HPDE6-E6E7 (cell line): ENCODE results near the gene TRIM4.
"Not testable (repeated sequence)": the region's sequence is repeated elsewhere in the genome, so short reads cannot be mapped to it uniquely, and the experiment has no call there.

ENCODE experiments used
- DNase-seq: peaks from one replicate; pipeline ENCODE4 v3.0.0; 2011; ENCODE audit warnings: missing footprints; ENCODE audit errors: extremely low spot score

Gene TRIM4

GRCh38 chr7:99918959-99919813, at the start of gene TRIM4:
TRIM4 (minus strand) TSS chr7:99919530; CDS start chr7:99919401, 129 bp downstream.
- DNase-seq: peak; percentile 80

GRCh38 chr7:99958564-99959227, 39.4 kb upstream of the TRIM4 start:
- no peak for DNase-seq

GRCh38 chr7:99955247-99955646, 35.9 kb upstream of the TRIM4 start:
- DNase-seq: peak; percentile 60

- not testable (repeated sequence) for DNase-seq
Measured at GRCh38 chr7:99954643-99955042, 35.3 kb upstream of the TRIM4 start.

- no peak for DNase-seq
Measured at GRCh38 chr7:99953649-99954048, 34.3 kb upstream of the TRIM4 start.

GRCh38 chr7:99952649-99953048, 33.3 kb upstream of the TRIM4 start:
- not testable (repeated sequence) for DNase-seq

- DNase-seq: not testable (repeated sequence)
Measured at GRCh38 chr7:99950819-99951218, 31.5 kb upstream of the TRIM4 start.

- no peak for DNase-seq
Measured at GRCh38 chr7:99949645-99950228, 30.4 kb upstream of the TRIM4 start.

- no peak for DNase-seq
Measured at GRCh38 chr7:99947608-99948007, 28.3 kb upstream of the TRIM4 start.

- DNase-seq: no peak
Measured at GRCh38 chr7:99944497-99945070, 25.3 kb upstream of the TRIM4 start.

- DNase-seq: no peak
Measured at GRCh38 chr7:99943641-99944496, 24.5 kb upstream of the TRIM4 start.

GRCh38 chr7:99938296-99938695, 19.0 kb upstream of the TRIM4 start:
- DNase-seq: no peak

GRCh38 chr7:99935009-99935408, 15.7 kb upstream of the TRIM4 start:
- DNase-seq: not testable (repeated sequence)

- DNase-seq: no peak
Measured at GRCh38 chr7:99930376-99930775, 11.0 kb upstream of the TRIM4 start.

GRCh38 chr7:99929730-99930053, 10.4 kb upstream of the TRIM4 start:
- DNase-seq: no peak

GRCh38 chr7:99928994-99929729, 9.8 kb upstream of the TRIM4 start, which contains the start of gene GJC3:
GJC3 (minus strand) TSS chr7:99929620; CDS start chr7:99929620, 0 bp downstream.
- peak; percentile 76 for DNase-seq

GRCh38 chr7:99928188-99928587, 8.9 kb upstream of the TRIM4 start:
- DNase-seq: no peak

- DNase-seq: no peak
Measured at GRCh38 chr7:99927536-99927935, 8.2 kb upstream of the TRIM4 start.

GRCh38 chr7:99926321-99926720, 7.0 kb upstream of the TRIM4 start:
- DNase-seq: no peak

- no peak for DNase-seq
Measured at GRCh38 chr7:99923200-99923599, 3.9 kb upstream of the TRIM4 start.

GRCh38 chr7:99920149-99920548, 819 bp upstream of the TRIM4 start:
- DNase-seq: no peak
